Body of pancreas (tissue), 4 donors: ENCODE results near the gene IER5L. TPM values are rescaled to one million over a fixed set of nuclear protein-coding genes. Genes with fewer than 3 reads are reported as not detected.
"Not testable (repeated sequence)": the region's sequence is repeated elsewhere in the genome, so short reads cannot be mapped to it uniquely, and the experiment has no call there.

ENCODE experiments used
- ATAC-seq: fragments of 150-250 bp; one replicate; pipeline ENCODE4 v1.9.1; 2016
- DNase-seq, 4 donors: peaks; one replicate each; pipeline ENCODE4 v3.0.0-alpha.2; 2019
- H3K27ac ChIP-seq, 4 donors: fragments of 200-600 bp; sonication (generic); 1 replicate in 3 of 4; 2 replicates in 1 of 4; pipeline versions ENCODE4 v1.5.1 to v1.6.1; 2016 to 2019; ENCODE audit warnings: mild to moderate bottlenecking in 1 of 4, mixed read lengths in 1 of 4, moderate library complexity in 1 of 4
- H3K27me3 ChIP-seq, 2 donors: fragments of 200-600 bp; sonication (generic); one replicate each; pipeline ENCODE4 v1.6.0; 2016; ENCODE audit warnings: mild to moderate bottlenecking in 1 of 2
- H3K36me3 ChIP-seq, 2 donors: fragments of 200-600 bp; sonication (generic); replicated peaks in 1 of 2; 2 replicates each; pipeline ENCODE4 v1.5.1; 2016; ENCODE audit warnings: low read depth in 2 of 2; ENCODE audit not compliant: insufficient read depth in 1 of 2
- H3K4me1 ChIP-seq: fragments of 200-600 bp; sonication (generic); one replicate; pipeline ENCODE4 v1.6.0; 2016
- H3K4me3 ChIP-seq, 2 donors: fragments of 200-600 bp; sonication (generic); 1 replicate in 1 of 2; 2 replicates in 1 of 2; pipeline ENCODE4 v1.5.1; 2016 to 2019
- H3K9me3 ChIP-seq, 3 donors: fragments of 200-600 bp; sonication (generic); 1 replicate in 2 of 3; 2 replicates in 1 of 3; pipeline ENCODE4 v1.5.1; 2016
- CTCF ChIP-seq, 7 experiments: fragments of 450-650 bp in 4 of 7; fragments of 200-600 bp in 3 of 7; sonication (generic) in 3 of 7; IDR thresholded peaks; one replicate each; pipeline ENCODE4 v1.5.1; 2016 to 2019; ENCODE audit warnings: antibody characterized with exemption in 7 of 7
- POLR2A ChIP-seq, 3 donors: fragments of 450-650 bp; IDR thresholded peaks; one replicate each; pipeline ENCODE4 v1.6.1; 2016; ENCODE audit warnings: antibody characterized with exemption in 3 of 3, mild to moderate bottlenecking in 2 of 3
- WGBS, 2 donors: methylation state at CpG; one replicate each; pipeline ENCODE4 v1.1.5; 2017; 5-methylcytosine and 5-hydroxymethylcytosine counted together
- intact Hi-C: fragments of 100-400 bp; cut with DNase I; formaldehyde crosslinking; loops from one replicate; pipeline ENCODE4 v1.15.1; 2023
- total RNA-seq, 2 donors: library from RNA; depleted of rRNA; stranded (reverse); fragments of >200 nt; gene quantifications; one replicate each; pipeline ENCODE4 v1.1.0, GENCODE V29; 2016

Gene IER5L
- total RNA-seq, 2 donors from 2014 or later: 3.0 to 4.4 TPM

- H3K27me3 ChIP-seq: no peaks in the 10 kb centered on the region
- ATAC-seq (no peak), DNase-seq (no peak)
- H3K36me3 ChIP-seq: no peaks in the 10 kb centered on the region
- no peak overlapping the region for H3K4me3 ChIP-seq
- H3K9me3 ChIP-seq: no peaks in the 10 kb centered on the region
- no peaks in the 10 kb centered on the region for H3K4me1 ChIP-seq
- H3K27ac ChIP-seq: no peak overlapping the region
- intact Hi-C loops: no loop called here
- WGBS, 2 donors: 89 to 94% methylated on average over 7 of the region's 7 CpGs
- TF ChIP-seq POLR2A (IDR thresholded peaks at IDR 0.05): no peak
These were observed 13.2 kb upstream of the IER5L start for GRCh38 chr9:129191234-129191633.

- H3K27ac ChIP-seq, ATAC-seq, DNase-seq, H3K4me3 ChIP-seq, H3K4me1 ChIP-seq, H3K36me3 ChIP-seq, intact Hi-C loops, H3K9me3 ChIP-seq, H3K27me3 ChIP-seq: not testable (repeated sequence)
- WGBS, 2 donors: 88 to 91% methylated on average over 8 of the region's 8 CpGs
These were observed 11.9 kb upstream of the IER5L start for GRCh38 chr9:129189971-129190370.

- Histone ChIP-seq H3K27me3 (no peaks in the 10 kb centered on the region), H3K36me3 (no peaks in the 10 kb centered on the region), H3K4me3 (no peak overlapping the region), H3K9me3 (no peaks in the 10 kb centered on the region), H3K27ac (no peak overlapping the region), H3K4me1 (peaks cover 3% of the 10 kb centered on the region)
- intact Hi-C loops: no loop called here
- no peak for DNase-seq
- TF ChIP-seq CTCF (IDR thresholded peaks at IDR 0.05): no peak
- TF ChIP-seq POLR2A (IDR thresholded peaks at IDR 0.05): no peak
- ATAC-seq: no peak
- 45 to 55% methylated on average over 1 of the region's 1 CpG for WGBS, 2 donors
These were observed 9.0 kb upstream of the IER5L start for GRCh38 chr9:129187042-129187441.

GRCh38 chr9:129185991-129186390, 7.9 kb upstream of the IER5L start:
- ATAC-seq (no peak), DNase-seq (no peak)
- 77 to 84% methylated on average over 9 to 10 of the region's 10 CpGs for WGBS, 2 donors
- TF ChIP-seq POLR2A (IDR thresholded peaks at IDR 0.05): no peak
- no peak for TF ChIP-seq CTCF (IDR thresholded peaks at IDR 0.05)
- no peak overlapping the region for H3K27ac ChIP-seq
- no peaks in the 10 kb centered on the region for H3K36me3 ChIP-seq
- no peaks in the 10 kb centered on the region for H3K9me3 ChIP-seq
- peaks cover 7% of the 10 kb centered on the region for H3K4me1 ChIP-seq
- intact Hi-C loops: no loop called here
- H3K4me3 ChIP-seq: no peak overlapping the region
- H3K27me3 ChIP-seq: no peaks in the 10 kb centered on the region

DNA sequence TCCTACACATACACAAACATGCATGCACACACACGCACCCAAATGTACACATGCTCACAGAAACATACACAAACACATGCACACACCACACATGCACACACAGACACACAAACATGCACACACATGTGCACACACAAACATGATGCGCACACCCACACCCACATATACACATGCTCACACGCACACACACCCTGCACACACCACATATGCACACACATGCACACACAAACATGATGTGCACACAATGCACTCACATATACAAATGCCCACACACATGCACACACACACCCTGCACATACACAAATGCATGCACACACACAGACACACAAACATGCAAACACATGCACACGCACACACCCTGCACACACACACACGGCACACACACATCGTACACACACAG, 7.3 kb upstream of the IER5L start:
- H3K27ac ChIP-seq: no peak overlapping the region
- DNase-seq: no peak
- intact Hi-C loops: no loop called here
- ATAC-seq: no peak
- H3K36me3 ChIP-seq: no peaks in the 10 kb centered on the region
- 88 to 92% methylated on average over 5 to 6 of the region's 6 CpGs for WGBS, 2 donors
- H3K9me3 ChIP-seq: no peaks in the 10 kb centered on the region
- H3K27me3 ChIP-seq: no peaks in the 10 kb centered on the region
- TF ChIP-seq CTCF (IDR thresholded peaks at IDR 0.05): peak in 1 of 7 experiments; percentile 11
- TF ChIP-seq POLR2A (IDR thresholded peaks at IDR 0.05): no peak
- peaks cover 7% of the 10 kb centered on the region for H3K4me1 ChIP-seq
- no peak overlapping the region for H3K4me3 ChIP-seq

DNA sequence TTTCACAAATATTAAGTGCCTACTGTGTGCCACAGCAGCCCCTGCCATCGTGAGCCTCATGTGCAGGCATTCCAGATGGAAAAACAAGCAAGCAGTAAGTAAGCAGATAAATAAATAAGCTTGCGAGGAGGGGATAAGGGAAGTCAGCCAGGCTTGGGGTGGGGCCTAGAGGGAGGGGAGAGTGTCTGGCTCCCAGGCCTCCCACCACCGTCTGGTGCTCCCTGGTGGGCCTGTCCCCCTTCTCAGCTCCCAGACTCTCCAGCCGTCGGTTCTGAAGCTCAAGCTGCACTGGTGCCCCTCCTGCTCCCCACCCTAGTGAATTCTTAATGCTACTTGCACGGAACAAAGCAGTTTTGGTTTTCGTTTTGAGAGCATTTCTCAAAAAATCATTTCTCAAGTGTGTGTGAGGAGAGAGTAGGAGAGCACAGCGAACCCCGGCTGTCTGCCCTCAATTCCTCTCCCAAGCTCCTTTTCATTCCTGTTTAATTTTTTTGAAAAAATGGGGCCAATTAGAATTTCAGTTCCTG, 6.6 kb upstream of the IER5L start:
- 63 to 65% methylated on average over 9 of the region's 9 CpGs for WGBS, 2 donors
- Histone ChIP-seq H3K27me3 (no peaks in the 10 kb centered on the region), H3K36me3 (no peaks in the 10 kb centered on the region), H3K4me1 (peaks cover 7% of the 10 kb centered on the region), H3K9me3 (no peaks in the 10 kb centered on the region), H3K4me3 (no peak overlapping the region), H3K27ac (no peak overlapping the region)
- no peak for ATAC-seq
- no peak for TF ChIP-seq CTCF (IDR thresholded peaks at IDR 0.05)
- TF ChIP-seq POLR2A (IDR thresholded peaks at IDR 0.05): no peak
- DNase-seq: no peak
- intact Hi-C loops: no loop called here
